Astrocyte of the spinal cord (primary cell): ENCODE results near the gene NUDT17.

Experiments used
- DNase-seq: peaks from one replicate; pipeline ENCODE4 v3.0.0; 2011; ENCODE audit warnings: low read depth, low spot score
- H3K4me3 ChIP-seq: 2 replicates; pipeline ENCODE4 v1.5.1; 2011; ENCODE audit warnings: low read depth, mild to moderate bottlenecking, low read length, moderate library complexity
- in situ Hi-C: cut with HindIII; loops from 2 replicates; pipeline ENCODE4 v1.10.0; 2017; ENCODE audit warnings: low sequenced_read_pairs
- TF ChIP-seq, protein P1 (sequence below): IDR thresholded peaks from 2 replicates; pipeline ENCODE4 v1.5.1; 2012; ENCODE audit warnings: low read depth, mild to moderate bottlenecking, low read length, inconsistent platforms

NUDT17 gene, protein sequence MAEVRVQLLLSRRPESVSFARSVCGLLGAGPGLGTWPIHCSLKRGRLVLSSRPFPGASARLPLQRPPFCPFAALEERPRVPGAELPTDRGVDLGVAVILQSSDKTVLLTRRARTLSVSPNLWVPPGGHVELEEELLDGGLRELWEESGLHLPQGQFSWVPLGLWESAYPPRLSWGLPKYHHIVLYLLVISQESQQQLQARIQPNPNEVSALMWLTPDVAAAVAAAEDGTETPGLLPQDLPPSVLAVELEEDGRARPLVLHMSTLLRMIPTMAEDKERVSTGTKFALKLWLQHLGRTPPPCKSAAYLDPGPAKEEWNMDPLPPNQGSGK

DNA sequence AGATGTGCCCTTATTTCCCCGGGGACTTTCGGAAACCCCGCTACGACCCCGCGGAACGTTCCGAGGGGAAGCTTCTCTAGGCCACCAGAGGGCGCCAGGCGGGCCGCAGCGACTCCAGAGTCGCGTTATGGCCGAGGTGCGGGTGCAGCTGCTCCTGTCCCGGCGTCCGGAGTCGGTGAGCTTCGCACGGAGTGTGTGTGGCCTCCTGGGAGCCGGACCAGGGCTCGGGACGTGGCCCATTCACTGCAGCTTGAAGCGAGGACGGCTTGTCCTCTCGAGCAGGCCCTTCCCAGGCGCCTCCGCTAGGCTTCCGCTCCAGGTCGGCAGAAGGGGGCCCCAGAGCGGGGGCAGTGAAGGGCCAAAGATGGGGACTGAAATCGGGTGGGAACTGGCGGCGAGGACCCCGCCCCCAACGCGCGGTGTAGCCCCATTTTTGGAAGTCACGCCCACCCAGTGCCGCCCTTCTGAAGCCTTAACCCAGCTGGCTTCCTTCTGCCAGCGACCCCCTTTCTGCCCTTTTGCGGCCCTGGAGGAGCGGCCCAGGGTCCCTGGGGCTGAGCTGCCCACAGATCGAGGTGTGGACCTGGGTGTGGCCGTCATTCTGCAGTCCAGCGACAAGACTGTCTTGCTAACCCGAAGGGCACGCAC, at the start of gene NUDT17:
TSS of gene NUDT17 (plus strand) at position 117 of the 648 bp plus-strand sequence. CDS start at position 128, 11 bp downstream.
- TF ChIP-seq, protein P1, sequence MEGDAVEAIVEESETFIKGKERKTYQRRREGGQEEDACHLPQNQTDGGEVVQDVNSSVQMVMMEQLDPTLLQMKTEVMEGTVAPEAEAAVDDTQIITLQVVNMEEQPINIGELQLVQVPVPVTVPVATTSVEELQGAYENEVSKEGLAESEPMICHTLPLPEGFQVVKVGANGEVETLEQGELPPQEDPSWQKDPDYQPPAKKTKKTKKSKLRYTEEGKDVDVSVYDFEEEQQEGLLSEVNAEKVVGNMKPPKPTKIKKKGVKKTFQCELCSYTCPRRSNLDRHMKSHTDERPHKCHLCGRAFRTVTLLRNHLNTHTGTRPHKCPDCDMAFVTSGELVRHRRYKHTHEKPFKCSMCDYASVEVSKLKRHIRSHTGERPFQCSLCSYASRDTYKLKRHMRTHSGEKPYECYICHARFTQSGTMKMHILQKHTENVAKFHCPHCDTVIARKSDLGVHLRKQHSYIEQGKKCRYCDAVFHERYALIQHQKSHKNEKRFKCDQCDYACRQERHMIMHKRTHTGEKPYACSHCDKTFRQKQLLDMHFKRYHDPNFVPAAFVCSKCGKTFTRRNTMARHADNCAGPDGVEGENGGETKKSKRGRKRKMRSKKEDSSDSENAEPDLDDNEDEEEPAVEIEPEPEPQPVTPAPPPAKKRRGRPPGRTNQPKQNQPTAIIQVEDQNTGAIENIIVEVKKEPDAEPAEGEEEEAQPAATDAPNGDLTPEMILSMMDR = peak; percentile 96
- in situ Hi-C loops = no loop called here
- peak within 1 kb of the TSS; percentile 53 for H3K4me3 ChIP-seq
- peak; percentile 74 for DNase-seq

DNA sequence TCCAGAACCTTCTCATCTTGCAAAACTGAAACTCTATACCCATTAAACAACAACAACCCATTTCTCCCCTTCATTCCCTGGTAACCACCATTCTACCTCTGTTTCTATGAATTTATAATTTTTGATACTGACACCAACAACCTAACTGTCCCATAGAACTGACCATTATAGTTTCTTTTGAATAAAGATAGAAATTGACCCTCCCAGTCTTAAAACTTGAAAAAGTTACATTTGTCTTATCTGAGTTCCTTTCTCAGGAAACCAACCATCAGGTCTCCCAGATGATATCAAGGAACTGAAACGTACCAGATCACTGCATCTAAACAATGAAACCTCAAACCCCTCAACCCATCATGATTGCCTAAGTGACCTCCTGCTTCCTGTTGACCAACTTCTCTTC, 48.7 kb upstream of the NUDT17 start:
- in situ Hi-C loops = no loop called here
- TF ChIP-seq, protein P1 = no peak

DNA sequence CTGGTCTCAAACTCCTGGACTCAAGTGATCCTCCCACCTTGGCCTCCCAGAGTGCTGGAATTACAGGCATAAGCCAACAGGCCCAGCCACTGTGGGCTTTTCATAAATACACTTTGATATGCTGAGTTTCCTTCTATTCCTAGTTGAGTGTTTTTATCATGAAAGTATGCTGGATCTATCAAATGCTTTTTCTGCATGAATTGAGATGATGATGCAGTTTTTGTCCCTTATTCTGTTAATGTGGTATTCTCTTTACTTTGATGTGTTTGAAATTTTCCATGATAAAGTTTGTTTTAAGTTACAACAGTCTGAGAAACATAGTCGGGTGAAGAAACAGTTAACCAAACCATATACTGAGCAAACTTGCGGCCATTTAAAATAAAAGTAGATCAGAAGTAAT, 45.6 kb upstream of the NUDT17 start:
- TF ChIP-seq, protein P1 = no peak
- H3K4me3 ChIP-seq = no peak overlapping the region
- in situ Hi-C loops = no loop called here
- no peak for DNase-seq

More for the DNA sequence above, 48.7 kb upstream of the NUDT17 start:
- no peak for DNase-seq
- no peak overlapping the region for H3K4me3 ChIP-seq

DNA sequence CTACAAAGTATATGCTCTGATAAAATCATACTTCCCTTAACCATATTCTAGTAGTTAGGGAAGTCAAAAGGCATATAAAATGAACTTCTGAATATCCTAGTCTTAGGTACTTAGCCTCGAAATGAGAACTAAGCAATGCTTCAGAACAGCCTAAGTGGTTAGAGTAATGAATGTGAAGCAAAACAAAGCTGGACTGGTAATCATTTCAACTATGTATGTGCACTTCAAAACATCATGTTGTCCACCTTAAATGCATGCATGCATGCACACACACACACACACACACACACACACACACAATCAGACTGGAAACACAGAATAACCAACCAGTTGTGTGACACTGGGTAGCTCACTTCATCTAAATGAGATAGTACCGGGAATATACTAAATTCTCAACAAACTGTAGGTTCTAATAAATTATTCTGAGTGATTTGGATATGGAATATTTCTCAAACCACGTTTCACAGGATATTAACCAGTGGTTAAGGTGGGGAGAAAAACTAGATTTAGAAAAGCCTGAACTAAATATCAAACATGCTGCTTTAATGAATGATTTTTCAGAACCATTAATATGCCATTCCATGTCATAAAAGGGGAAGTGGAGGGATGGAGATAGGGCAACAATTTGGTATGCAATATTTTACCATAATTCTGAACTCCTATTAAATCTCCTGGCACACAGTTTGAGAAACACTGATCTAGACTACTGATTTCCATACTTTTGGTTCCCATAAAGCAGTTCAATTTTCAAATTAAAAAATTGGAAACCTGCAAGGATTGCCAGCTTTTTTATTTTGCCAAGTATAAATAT, 41.0 kb upstream of the NUDT17 start:
- no peak overlapping the region for H3K4me3 ChIP-seq
- TF ChIP-seq, protein P1 = no peak
- no peak for DNase-seq
- in situ Hi-C loops = no loop called here

DNA sequence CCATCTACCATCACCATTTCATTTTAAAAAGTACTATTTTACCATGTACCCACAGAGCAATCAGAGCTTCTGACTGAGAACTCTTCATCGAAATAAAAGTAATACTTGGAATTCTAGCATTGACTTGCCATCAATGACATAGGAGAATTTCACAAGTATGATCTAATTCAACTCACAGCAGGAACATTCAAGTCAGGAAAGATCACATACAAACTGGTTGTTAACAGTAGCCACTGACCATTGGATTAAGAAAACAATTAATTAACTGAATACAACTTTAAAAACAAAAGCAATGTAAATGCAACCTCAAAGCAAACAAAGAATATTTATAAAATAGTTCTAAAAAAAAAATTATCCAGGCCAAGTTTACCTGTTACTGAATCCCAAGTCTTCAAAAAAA, 40.4 kb upstream of the NUDT17 start:
- peak; percentile 63 for DNase-seq
- TF ChIP-seq, protein P1 = no peak
- in situ Hi-C loops = no loop called here
- H3K4me3 ChIP-seq = no peak overlapping the region

DNA sequence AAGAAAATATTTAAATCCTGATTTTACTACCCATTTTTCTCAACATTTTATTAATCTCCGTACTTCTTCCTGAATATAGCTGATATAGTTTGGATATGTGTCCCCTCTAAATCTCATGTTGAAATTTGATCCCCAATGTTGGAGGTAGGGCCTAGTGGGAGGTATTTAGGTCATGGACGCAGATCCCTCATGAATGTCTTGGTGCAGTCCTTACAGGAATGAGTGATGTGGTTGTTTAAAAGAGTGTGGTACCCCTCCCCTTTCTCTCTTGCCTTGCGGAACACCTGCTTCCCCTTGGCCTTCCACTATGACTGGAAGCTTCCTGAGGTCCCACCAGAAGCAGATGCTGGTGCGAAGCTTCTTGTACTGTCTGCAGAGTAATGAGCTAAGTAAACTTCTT, 39.0 kb upstream of the NUDT17 start:
- TF ChIP-seq, protein P1 = no peak
- no peak overlapping the region for H3K4me3 ChIP-seq
- in situ Hi-C loops = no loop called here
- no peak for DNase-seq
